K562 (cell line): ENCODE data around the gene CFAP44. TPM values are rescaled to one million over a fixed set of nuclear protein-coding genes. Genes with fewer than 3 reads are reported as not detected.

Experiments
- ATAC-seq: fragments of 200-7000 bp; cut with Tn5 transposase; 3 replicates; pipeline ENCODE4 v1.9.1; 2020; ENCODE audit warnings: moderate library complexity
- BruUV-seq: library from RNA; stranded (reverse); fragments of 400-500 nt; replicated peaks from 2 replicates; lab custom pipeline; 2021; lab: Mats Ljungman, UMichigan
- CTCF ChIA-PET: fragments of 300-600 bp; formaldehyde crosslinking; extraction: SDS; loops from one replicate; lab custom pipeline; 2021; ENCODE audit warnings: low intra/inter-chr PET ratio; lab: Yijun Ruan, JAX
- POLR2A ChIA-PET: fragments of 300-600, 350-650 bp; sonication (Branson Sonifier 250); formaldehyde crosslinking; extraction: SDS; loops from one replicate; lab custom pipeline; 2021; ENCODE audit warnings: antibody characterized with exemption, inconsistent platforms; lab: Yijun Ruan, JAX
- DNase-seq, 4 experiments: peaks; one replicate each; pipeline versions ENCODE4 v3.0.0 to v3.0.0-alpha.2; 2011 to 2018; ENCODE audit warnings: low spot score in 3 of 4, mixed read lengths in 3 of 4; ENCODE audit errors: extremely low read depth in 1 of 4
- FAIRE-seq: peaks from 2 replicates; lab custom pipeline; 2011; peaks lifted over from hg19 to GRCh38; lab: Jason Lieb, UNC
- H2AFZ ChIP-seq: 2 replicates; pipeline ENCODE4 v1.6.0; 2011; ENCODE audit warnings: low read depth, low read length, control low read depth, inconsistent platforms
- H3K27ac ChIP-seq: fragments of 200-600 bp; 3 replicates; pipeline ENCODE4 v1.8.0; 2011; ENCODE audit warnings: low read depth, mild to moderate bottlenecking, control low read depth, inconsistent platforms, low read length, moderate library complexity, mixed read lengths; ENCODE audit errors: extremely low read depth
- H3K27me3 ChIP-seq, 2 experiments: fragments of 300-600 bp in 1 of 2; 2 replicates in 1 of 2; 3 replicates in 1 of 2; pipeline versions ENCODE4 v1.6.0 to v1.8.0; 2011; ENCODE audit warnings: inconsistent platforms in 2 of 2, low read length in 2 of 2, mild to moderate bottlenecking in 1 of 2, mixed read lengths in 1 of 2, moderate library complexity in 1 of 2; ENCODE audit not compliant: control insufficient read depth in 2 of 2, insufficient read depth in 2 of 2
- H3K36me3 ChIP-seq: fragments of 300-600 bp; 3 replicates; pipeline ENCODE4 v1.8.0; 2011; ENCODE audit warnings: mild to moderate bottlenecking, low read length, inconsistent platforms; ENCODE audit not compliant: control insufficient read depth, insufficient read depth
- H3K4me1 ChIP-seq, 2 experiments: fragments of 200-600 bp in 1 of 2; replicated peaks in 1 of 2; 2 replicates in 1 of 2; 3 replicates in 1 of 2; pipeline versions ENCODE4 v1.5.1 to v1.8.0; 2011; ENCODE audit warnings: inconsistent platforms in 2 of 2, low read length in 2 of 2, mild to moderate bottlenecking in 1 of 2, mixed read lengths in 1 of 2, moderate library complexity in 1 of 2; ENCODE audit not compliant: control insufficient read depth in 2 of 2, insufficient read depth in 2 of 2
- H3K4me2 ChIP-seq: 2 replicates; pipeline ENCODE4 v1.6.1; 2011; ENCODE audit warnings: low read length, control low read depth, inconsistent platforms, mixed read lengths; ENCODE audit not compliant: insufficient read depth
- H3K4me3 ChIP-seq: fragments of 200-600 bp; sonication (generic), shearing (Covaris generic); 2 replicates; pipeline ENCODE4 v1.5.1; 2016; ENCODE audit warnings: control low read depth, inconsistent platforms
- H3K79me2 ChIP-seq: fragments of 200-600 bp; 3 replicates; pipeline ENCODE4 v1.8.0; 2011; ENCODE audit warnings: low read length, inconsistent platforms; ENCODE audit not compliant: control insufficient read depth, insufficient read depth
- H3K9ac ChIP-seq, 2 experiments: 2 replicates each; pipeline versions ENCODE4 v1.6.0 to v1.6.1; 2011; ENCODE audit warnings: low read depth in 2 of 2, low read length in 2 of 2, control low read depth in 1 of 2, inconsistent platforms in 1 of 2, mild to moderate bottlenecking in 1 of 2, mixed read lengths in 1 of 2; ENCODE audit not compliant: insufficient read depth in 1 of 2
- H3K9me1 ChIP-seq: one replicate; pipeline ENCODE4 v1.6.0; 2011; ENCODE audit warnings: inconsistent platforms, mild to moderate bottlenecking, low read length, moderate library complexity; ENCODE audit not compliant: control insufficient read depth, insufficient read depth
- H3K9me3 ChIP-seq: replicated peaks from 2 replicates; pipeline ENCODE4 v1.5.1; 2011; ENCODE audit warnings: low read depth, low read length, inconsistent platforms; ENCODE audit not compliant: control insufficient read depth, insufficient read depth
- H4K20me1 ChIP-seq: replicated peaks from 2 replicates; pipeline ENCODE4 v1.6.1; 2011; ENCODE audit warnings: low read length, inconsistent platforms, mixed read lengths; ENCODE audit not compliant: control insufficient read depth, insufficient read depth
- RB1 ChIP-seq: fragments of 450-650 bp; IDR thresholded peaks from 2 replicates; pipeline ENCODE4 v1.6.1; 2017; ENCODE audit warnings: low read depth, mild to moderate bottlenecking
- WGBS: fragments of 100-300 bp; shearing (Covaris generic); methylation state at CpG from one replicate; pipeline ENCODE4 v1.1.6; 2016; ENCODE audit warnings: low coverage, mixed read lengths; ENCODE audit not compliant: insufficient coverage; ENCODE audit errors: missing lambda C conversion rate; 5-methylcytosine and 5-hydroxymethylcytosine counted together
- in situ Hi-C: fragments of 300-500 bp; cut with MboI; formaldehyde crosslinking; loops from 4 replicates; pipeline ENCODE4 v1.15.0; 2018; ENCODE audit warnings: inconsistent platforms, mixed read lengths
- intact Hi-C: fragments of 100-400 bp; cut with micrococcal nuclease; formaldehyde crosslinking; loops from 2 replicates; pipeline ENCODE4 v1.14.2; 2022
- polyA plus RNA-seq, 8 experiments: library from polyadenylated mRNA; depleted of rRNA in 4 of 8; stranded (reverse) in 5 of 8; unstranded in 3 of 8; fragments of >200 nt; fragmentation: Nextera tagmentation in 2 of 8; fragmentation: Illumina TruSeq in 1 of 8; extraction: Ambion mirVana in 2 of 8; extraction: Trizol in 1 of 8; gene quantifications; 2 replicates each; pipeline versions ENCODE4 v1.2.1 to v1.2.3, GENCODE V29; 2011 to 2014; ENCODE audit warnings: inconsistent platforms in 1 of 8, missing spikeins in 1 of 8
- total RNA-seq, 7 experiments: library from RNA; depleted of rRNA in 6 of 7; stranded (reverse); fragments of >200 nt in 6 of 7; fragmentation: Illumina TruSeq in 2 of 7; extraction: Trizol in 2 of 7; gene quantifications; 2 replicates each; pipeline versions ENCODE4 v1.2.1 to v1.2.3, GENCODE V29; 2011 to 2021; ENCODE audit warnings: low replicate concordance in 1 of 7
- TF ChIP-seq, protein P1 (sequence below): fragments of 450-650 bp; IDR thresholded peaks from 2 replicates; pipeline ENCODE4 v1.6.1; 2017; ENCODE audit warnings: antibody characterized with exemption, mild to moderate bottlenecking

The CFAP44 gene
- total and polyA plus RNA-seq, 9 of the 15 experiments (the other 6 are each of a cell fraction or from before 2014, with no cell fraction given) = 0.29 to 2.4 (median 1.1) TPM

DNA sequence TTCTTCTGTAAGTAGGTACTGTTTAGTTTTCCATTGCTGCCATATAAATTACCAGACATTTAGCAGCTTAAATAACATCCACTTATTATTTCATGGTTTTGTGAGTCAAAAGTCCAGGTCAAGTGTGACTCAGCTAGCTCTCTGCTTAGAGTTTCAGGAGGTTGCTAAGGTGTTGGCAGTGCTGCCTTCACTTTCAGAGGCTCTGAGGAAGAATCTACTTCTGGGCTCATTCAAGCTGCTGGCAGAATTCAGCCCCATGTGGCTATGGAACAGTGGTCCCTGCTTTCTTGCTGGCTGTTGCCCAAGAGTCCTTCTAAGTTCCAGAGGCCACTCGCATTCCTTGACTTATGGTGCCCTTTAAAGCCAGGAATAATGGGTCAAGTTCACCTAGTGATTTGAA lies 4.5 kb downstream of the CFAP44 start:
- H4K20me1 ChIP-seq = no peaks in the 10 kb centered on the region
- POLR2A ChIA-PET = no interaction called here
- DNase-seq (no peak), FAIRE-seq (no peak), ATAC-seq (no peak)
- WGBS = 31% methylated on average over 1 of the region's 1 CpG
- no peak for TF ChIP-seq RB1
- TF ChIP-seq, protein P1, sequence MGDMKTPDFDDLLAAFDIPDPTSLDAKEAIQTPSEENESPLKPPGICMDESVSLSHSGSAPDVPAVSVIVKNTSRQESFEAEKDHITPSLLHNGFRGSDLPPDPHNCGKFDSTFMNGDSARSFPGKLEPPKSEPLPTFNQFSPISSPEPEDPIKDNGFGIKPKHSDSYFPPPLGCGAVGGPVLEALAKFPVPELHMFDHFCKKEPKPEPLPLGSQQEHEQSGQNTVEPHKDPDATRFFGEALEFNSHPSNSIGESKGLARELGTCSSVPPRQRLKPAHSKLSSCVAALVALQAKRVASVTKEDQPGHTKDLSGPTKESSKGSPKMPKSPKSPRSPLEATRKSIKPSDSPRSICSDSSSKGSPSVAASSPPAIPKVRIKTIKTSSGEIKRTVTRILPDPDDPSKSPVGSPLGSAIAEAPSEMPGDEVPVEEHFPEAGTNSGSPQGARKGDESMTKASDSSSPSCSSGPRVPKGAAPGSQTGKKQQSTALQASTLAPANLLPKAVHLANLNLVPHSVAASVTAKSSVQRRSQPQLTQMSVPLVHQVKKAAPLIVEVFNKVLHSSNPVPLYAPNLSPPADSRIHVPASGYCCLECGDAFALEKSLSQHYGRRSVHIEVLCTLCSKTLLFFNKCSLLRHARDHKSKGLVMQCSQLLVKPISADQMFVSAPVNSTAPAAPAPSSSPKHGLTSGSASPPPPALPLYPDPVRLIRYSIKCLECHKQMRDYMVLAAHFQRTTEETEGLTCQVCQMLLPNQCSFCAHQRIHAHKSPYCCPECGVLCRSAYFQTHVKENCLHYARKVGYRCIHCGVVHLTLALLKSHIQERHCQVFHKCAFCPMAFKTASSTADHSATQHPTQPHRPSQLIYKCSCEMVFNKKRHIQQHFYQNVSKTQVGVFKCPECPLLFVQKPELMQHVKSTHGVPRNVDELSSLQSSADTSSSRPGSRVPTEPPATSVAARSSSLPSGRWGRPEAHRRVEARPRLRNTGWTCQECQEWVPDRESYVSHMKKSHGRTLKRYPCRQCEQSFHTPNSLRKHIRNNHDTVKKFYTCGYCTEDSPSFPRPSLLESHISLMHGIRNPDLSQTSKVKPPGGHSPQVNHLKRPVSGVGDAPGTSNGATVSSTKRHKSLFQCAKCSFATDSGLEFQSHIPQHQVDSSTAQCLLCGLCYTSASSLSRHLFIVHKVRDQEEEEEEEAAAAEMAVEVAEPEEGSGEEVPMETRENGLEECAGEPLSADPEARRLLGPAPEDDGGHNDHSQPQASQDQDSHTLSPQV = no peak
- no peak overlapping the region for H3K4me3 ChIP-seq
- no TSS peak for BruUV-seq
- H3K9ac ChIP-seq = no peak overlapping the region
- H2AFZ ChIP-seq = no peak overlapping the region
- CTCF ChIA-PET = no interaction called here
- in situ Hi-C loops = no loop called here
- no peak overlapping the region for H3K4me2 ChIP-seq
- H3K36me3 ChIP-seq = no peaks in the 10 kb centered on the region
- H3K9me3 ChIP-seq = no peaks in the 10 kb centered on the region
- no peaks in the 10 kb centered on the region for H3K4me1 ChIP-seq
- no peaks in the 10 kb centered on the region for H3K27me3 ChIP-seq
- intact Hi-C loops = no loop called here
- H3K79me2 ChIP-seq = no peaks in the 10 kb centered on the region
- no peak overlapping the region for H3K27ac ChIP-seq
- H3K9me1 ChIP-seq = no peaks in the 10 kb centered on the region
